GM21786 (cell line): ENCODE data around the gene FOXB1.

Source experiments
- ATAC-seq: cut with Tn5 transposase; IDR thresholded peaks from one replicate; pipeline ENCODE4 v1.9.1; 2021; ENCODE audit not compliant: unreplicated experiment

Gene FOXB1

GRCh38 chr15:60017538-60018520, 13.7 kb downstream of the FOXB1 start:
- no peak for ATAC-seq

DNA sequence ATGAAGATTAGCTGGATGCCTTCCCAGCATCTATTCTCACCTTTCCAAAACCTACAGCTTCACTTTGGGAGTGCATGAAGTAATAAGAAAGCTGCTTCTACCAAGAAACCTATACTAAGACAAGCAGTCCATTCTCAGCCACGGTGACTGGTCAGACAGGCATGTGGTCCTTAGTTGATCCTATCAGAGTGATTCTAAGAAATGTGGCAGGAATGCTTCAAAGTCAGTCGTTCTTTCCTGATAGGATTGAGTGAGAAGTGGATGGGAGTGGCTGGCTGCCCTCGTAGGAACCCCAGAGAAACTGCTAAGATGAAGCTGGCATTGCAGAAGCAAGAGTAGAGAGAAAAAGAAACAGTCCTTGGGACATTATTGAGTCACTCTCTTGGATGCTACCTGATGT, 16.6 kb downstream of the FOXB1 start:
- no peak for ATAC-seq

- ATAC-seq, result no peak
These were observed 17.7 kb downstream of the FOXB1 start for GRCh38 chr15:60021589-60022378.

- ATAC-seq, result no peak
These were observed 18.2 kb downstream of the FOXB1 start for GRCh38 chr15:60022379-60022741.

DNA sequence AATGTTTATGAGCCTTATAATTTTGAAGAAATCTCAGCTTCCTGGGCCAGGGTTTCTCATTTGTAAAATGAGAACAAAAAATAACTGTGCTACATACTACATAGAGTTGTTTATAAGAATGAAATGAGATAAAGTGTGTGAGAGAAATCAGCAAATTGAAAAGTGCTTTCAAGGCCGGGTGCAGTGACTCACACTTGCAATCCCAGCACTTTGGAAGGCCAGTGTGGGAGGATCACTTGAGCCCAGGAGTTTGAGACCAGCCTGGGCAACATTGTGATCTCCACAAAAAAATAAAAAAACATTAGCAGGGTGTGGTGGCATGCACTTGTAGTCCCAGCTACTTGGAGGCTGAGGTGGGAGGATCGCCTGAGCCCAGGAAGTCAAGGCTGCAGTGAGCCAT, 22.4 kb downstream of the FOXB1 start:
- ATAC-seq, result no peak

DNA sequence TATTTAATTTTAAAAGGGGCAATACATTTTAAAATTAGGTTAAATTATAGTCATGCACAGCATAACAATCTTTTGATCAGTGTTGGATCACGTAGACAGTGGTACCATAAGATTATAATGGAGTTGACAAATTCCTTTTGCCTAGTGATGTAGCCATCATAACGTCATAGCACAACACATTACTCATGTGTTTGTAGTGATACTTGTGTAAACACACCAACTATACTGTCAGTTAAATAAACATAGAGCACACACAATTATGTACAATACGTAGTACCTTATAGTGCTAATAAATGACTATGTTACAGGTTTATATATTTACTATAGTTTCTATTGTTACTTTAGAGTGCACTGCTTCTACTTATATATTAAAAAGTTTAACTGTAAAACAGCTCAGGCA, 31.2 kb downstream of the FOXB1 start:
- ATAC-seq, result no peak

DNA sequence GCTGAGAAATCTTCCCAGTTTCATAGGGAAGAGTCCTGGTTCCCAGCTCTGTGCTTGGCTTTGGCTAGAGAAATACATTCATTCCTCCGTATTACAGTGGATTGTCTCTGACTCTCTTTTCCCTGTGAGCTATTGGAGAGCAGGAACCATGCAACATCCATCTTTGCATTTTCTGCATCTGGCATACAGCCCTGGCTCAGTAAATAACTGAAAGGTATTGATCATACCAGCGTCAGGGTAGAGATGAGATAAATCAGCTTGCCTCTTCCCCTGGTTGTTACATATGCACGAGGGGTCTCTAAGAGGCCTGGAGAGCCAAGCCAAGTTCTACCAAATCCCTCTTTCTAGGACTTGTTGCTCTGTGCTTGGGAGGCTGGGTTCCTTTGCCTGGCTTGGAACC, 35.2 kb downstream of the FOXB1 start:
- no peak for ATAC-seq

- ATAC-seq, result no peak
These were observed 39.8 kb downstream of the FOXB1 start for GRCh38 chr15:60043744-60044435.

DNA sequence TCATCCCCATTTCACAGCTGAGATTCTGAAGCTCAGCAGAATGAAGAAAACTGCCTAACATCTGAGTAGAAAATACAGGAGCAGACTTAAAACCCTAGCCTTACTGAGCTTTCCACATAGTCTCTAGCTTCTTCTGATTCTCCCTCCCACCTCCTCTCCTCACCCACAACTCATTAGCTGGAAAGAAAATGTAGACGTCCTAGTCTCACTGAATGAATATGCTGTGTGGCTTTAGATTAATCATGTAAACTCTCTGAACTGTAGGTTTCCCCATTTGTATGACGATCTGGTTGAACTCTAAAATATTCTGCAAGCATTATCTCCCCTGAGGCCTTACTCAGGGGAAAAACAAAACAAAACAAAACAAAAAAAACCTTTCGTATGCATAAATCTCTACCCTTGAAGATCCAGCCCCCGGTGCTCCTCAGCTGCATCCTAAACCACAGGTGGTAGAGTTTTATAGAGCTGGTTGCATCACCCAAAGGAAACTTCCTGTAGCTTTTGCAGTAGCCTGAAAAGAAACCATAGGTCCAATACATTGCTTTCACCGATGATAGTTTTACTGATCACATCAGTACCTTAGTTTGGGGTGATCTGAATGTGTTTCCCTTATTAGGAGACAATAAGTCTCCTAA, 40.6 kb downstream of the FOXB1 start:
- ATAC-seq, result no peak

- ATAC-seq, result no peak
These were observed 43.6 kb downstream of the FOXB1 start for GRCh38 chr15:60047701-60048100.

- ATAC-seq, result no peak
These were observed 45.8 kb downstream of the FOXB1 start for GRCh38 chr15:60049948-60050347.

GRCh38 chr15:60052796-60053195, 48.7 kb downstream of the FOXB1 start:
- ATAC-seq, result no peak

DNA sequence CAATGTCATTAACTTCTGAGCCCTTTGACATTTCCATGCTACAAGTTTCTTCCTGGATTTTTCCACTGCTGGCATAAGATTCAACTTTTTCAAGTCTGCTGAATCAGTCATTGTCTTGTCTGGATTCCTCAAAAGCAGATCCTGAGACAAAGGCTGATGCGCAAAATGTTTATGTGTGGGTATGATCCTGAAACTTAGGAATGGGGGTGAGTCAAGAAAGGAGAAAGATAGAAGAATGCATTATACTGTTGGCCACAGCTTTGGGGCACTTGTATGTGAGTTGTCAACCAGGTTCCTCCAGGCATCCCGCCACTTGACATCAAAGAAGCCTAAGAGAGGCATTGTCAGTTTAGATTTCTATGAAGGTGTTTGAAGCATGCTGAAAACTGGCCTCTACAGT, 50.4 kb downstream of the FOXB1 start:
- no peak for ATAC-seq
